SK-N-SH (cell line): ENCODE results near the gene PSMD7. TPM values are rescaled to one million over a fixed set of nuclear protein-coding genes. Genes with fewer than 3 reads are reported as not detected.

Experiments
- CTCF ChIA-PET: fragments of 300-600, 350-600 bp; formaldehyde crosslinking; extraction: SDS; loops from one replicate; lab custom pipeline; 2021; lab: Yijun Ruan, JAX
- POLR2A ChIA-PET: fragments of 350-600 bp; sonication (Branson Sonifier 250); formaldehyde crosslinking; extraction: SDS; loops from one replicate; lab custom pipeline; 2020; ENCODE audit warnings: antibody characterized with exemption, inconsistent platforms; lab: Yijun Ruan, JAX
- DNase-seq: peaks from one replicate; pipeline ENCODE4 v3.0.0; 2012
- H2AFZ ChIP-seq: fragments of 200-600 bp; sonication (generic); 2 replicates; pipeline ENCODE4 v1.8.1; 2016; ENCODE audit warnings: antibody characterized with exemption, mild to moderate bottlenecking, low read depth
- H3F3A ChIP-seq: fragments of 200-600 bp; sonication (generic); replicated peaks from 2 replicates; pipeline ENCODE3; 2016; ENCODE audit warnings: antibody characterized with exemption, mild to moderate bottlenecking; ENCODE audit not compliant: insufficient read depth
- H3K27ac ChIP-seq, 2 experiments: fragments of 200-500 bp in 1 of 2; fragments of 200-600 bp in 1 of 2; sonication (Bioruptor generic) in 1 of 2; sonication (generic), shearing (Covaris generic) in 1 of 2; 2 replicates each; pipeline versions ENCODE4 v1.5.1 to v1.6.1; 2014 to 2016; ENCODE audit warnings: low read depth in 2 of 2, inconsistent platforms in 1 of 2, low read length in 1 of 2, mild to moderate bottlenecking in 1 of 2, mixed read lengths in 1 of 2
- H3K27me3 ChIP-seq: fragments of 200-600 bp; sonication (generic), shearing (Covaris generic); 2 replicates; pipeline ENCODE4 v1.6.1; 2016; ENCODE audit warnings: mixed run types; ENCODE audit not compliant: insufficient read depth
- H3K36me3 ChIP-seq, 2 experiments: fragments of 200-500 bp in 1 of 2; fragments of 200-600 bp in 1 of 2; sonication (Bioruptor generic) in 1 of 2; sonication (generic) in 1 of 2; replicated peaks in 1 of 2; 2 replicates each; pipeline versions ENCODE3 to v1.5.1; 2014 to 2016; ENCODE audit warnings: low read length in 1 of 2, mild to moderate bottlenecking in 1 of 2; ENCODE audit not compliant: insufficient read depth in 2 of 2, control insufficient read depth in 1 of 2
- H3K4me1 ChIP-seq, 2 experiments: fragments of 200-500 bp in 1 of 2; fragments of 200-600 bp in 1 of 2; sonication (Bioruptor generic) in 1 of 2; sonication (generic), shearing (Covaris generic) in 1 of 2; 2 replicates each; pipeline versions ENCODE4 v1.5.1 to v1.6.1; 2014 to 2016; ENCODE audit warnings: low read depth in 1 of 2, low read length in 1 of 2, mixed run types in 1 of 2; ENCODE audit not compliant: insufficient read depth in 2 of 2, control insufficient read depth in 1 of 2
- H3K4me2 ChIP-seq: fragments of 200-600 bp; sonication (generic), shearing (Covaris generic); 2 replicates; pipeline ENCODE4 v1.6.1; 2017; ENCODE audit warnings: mixed run types
- H3K4me3 ChIP-seq, 2 experiments: fragments of 200-500 bp in 1 of 2; fragments of 200-600 bp in 1 of 2; sonication (Bioruptor generic) in 1 of 2; sonication (generic), shearing (Covaris generic) in 1 of 2; 2 replicates each; pipeline versions ENCODE4 v1.5.1 to v1.8.1; 2014 to 2016; ENCODE audit warnings: low read depth in 2 of 2, inconsistent platforms in 1 of 2, low read length in 1 of 2, mild to moderate bottlenecking in 1 of 2, mixed read lengths in 1 of 2, moderate library complexity in 1 of 2
- H3K79me2 ChIP-seq: fragments of 200-600 bp; sonication (generic); 2 replicates; pipeline ENCODE4 v1.8.1; 2017; ENCODE audit warnings: mild to moderate bottlenecking; ENCODE audit not compliant: insufficient read depth
- H3K9ac ChIP-seq: fragments of 200-600 bp; sonication (generic); 2 replicates; pipeline ENCODE4 v1.6.1; 2017; ENCODE audit warnings: mixed run types
- H3K9me2 ChIP-seq: fragments of 200-600 bp; sonication (generic); 2 replicates; pipeline ENCODE4 v1.6.1; 2017; ENCODE audit warnings: mixed run types
- H3K9me3 ChIP-seq: fragments of 200-600 bp; sonication (generic); 2 replicates; pipeline ENCODE4 v1.6.1; 2017; ENCODE audit warnings: mixed run types, mild to moderate bottlenecking, moderate library complexity
- H4K20me1 ChIP-seq: fragments of 200-600 bp; sonication (generic); 2 replicates; pipeline ENCODE4 v1.6.1; 2017; ENCODE audit warnings: mild to moderate bottlenecking, mixed run types; ENCODE audit not compliant: insufficient read depth
- CHD2 ChIP-seq: fragments of 150-350 bp; IDR thresholded peaks from 2 replicates; pipeline ENCODE4 v1.6.1; 2018; ENCODE audit warnings: low read length; ENCODE audit not compliant: partially characterized antibody
- EP300 ChIP-seq, 2 experiments: IDR thresholded peaks; 2 replicates each; pipeline versions ENCODE4 v1.4.0 to v1.6.1; 2012; ENCODE audit warnings: borderline replicate concordance in 1 of 2, low read depth in 1 of 2, low read length in 1 of 2
- EZH2phosphoT487 ChIP-seq: fragments of 200-600 bp; sonication (generic); IDR thresholded peaks from 2 replicates; pipeline ENCODE4 v1.6.1; 2017; ENCODE audit warnings: low read depth, mixed run types, mild to moderate bottlenecking, antibody characterized with exemption, moderate library complexity, borderline replicate concordance
- FOSL2 ChIP-seq: IDR thresholded peaks from 2 replicates; pipeline ENCODE4 v1.4.0; 2012; ENCODE audit warnings: low read depth, mild to moderate bottlenecking, moderate library complexity, borderline replicate concordance
- FOXJ3 ChIP-seq: sonication (generic); formaldehyde crosslinking; IDR thresholded peaks from 2 replicates; pipeline ENCODE4 v1.5.1; 2020; ENCODE audit warnings: mild to moderate bottlenecking, missing genetic modification reagents
- GABPA ChIP-seq: IDR thresholded peaks from 2 replicates; pipeline ENCODE4 v1.4.0; 2012; ENCODE audit warnings: low read depth, mild to moderate bottlenecking
- GATA2 ChIP-seq: sonication (generic); formaldehyde crosslinking; IDR thresholded peaks from 2 replicates; pipeline ENCODE4 v1.5.0; 2020; ENCODE audit warnings: mild to moderate bottlenecking, missing genetic modification reagents
- MAX ChIP-seq: IDR thresholded peaks from 2 replicates; pipeline ENCODE4 v1.4.0; 2012; ENCODE audit warnings: low read depth
- MXI1 ChIP-seq: IDR thresholded peaks from 2 replicates; pipeline ENCODE4 v1.6.1; 2012; ENCODE audit warnings: mild to moderate bottlenecking, low read depth, low read length, improper control_type of control experiment
- NFIC ChIP-seq: IDR thresholded peaks from 2 replicates; pipeline ENCODE4 v1.4.0; 2012; ENCODE audit warnings: borderline replicate concordance
- NRF1 ChIP-seq: IDR thresholded peaks from 2 replicates; pipeline ENCODE4 v1.6.1; 2012; ENCODE audit warnings: low read depth, mild to moderate bottlenecking, low read length
- POLR2AphosphoS5 ChIP-seq: IDR thresholded peaks from 2 replicates; pipeline ENCODE4 v1.6.1; 2012; ENCODE audit warnings: low read depth, low read length
- RAD21 ChIP-seq: IDR thresholded peaks from 2 replicates; pipeline ENCODE4 v1.6.1; 2012; ENCODE audit warnings: mild to moderate bottlenecking, low read length
- RCOR1 ChIP-seq: fragments of 150-350 bp; IDR thresholded peaks from 2 replicates; pipeline ENCODE4 v1.6.1; 2017; ENCODE audit warnings: antibody characterized with exemption, low read length
- RFX5 ChIP-seq: IDR thresholded peaks from 2 replicates; pipeline ENCODE4 v1.6.1; 2012; ENCODE audit warnings: mild to moderate bottlenecking, improper control_type of control experiment, low read length
- RXRA ChIP-seq: IDR thresholded peaks from 2 replicates; pipeline ENCODE4 v1.4.0; 2012; ENCODE audit warnings: low read depth, mild to moderate bottlenecking, borderline replicate concordance
- SIN3A ChIP-seq: IDR thresholded peaks from 2 replicates; pipeline ENCODE4 v1.6.1; 2012; ENCODE audit warnings: low read depth, mild to moderate bottlenecking, low read length, moderate library complexity, borderline replicate concordance
- SMC3 ChIP-seq: IDR thresholded peaks from 2 replicates; pipeline ENCODE4 v1.6.1; 2012; ENCODE audit warnings: low read depth, low read length, improper control_type of control experiment
- USF1 ChIP-seq: IDR thresholded peaks from 2 replicates; pipeline ENCODE4 v1.4.0; 2012; ENCODE audit warnings: low read depth, borderline replicate concordance
- WGBS: methylation state at CpG from one replicate; pipeline ENCODE4 v1.1.6; 2017; ENCODE audit warnings: low lambda C conversion rate; 5-methylcytosine and 5-hydroxymethylcytosine counted together
- polyA plus RNA-seq, 3 experiments: library from polyadenylated mRNA; depleted of rRNA; stranded (reverse); fragments of >200 nt; gene quantifications; 2 replicates each; pipeline ENCODE4 v1.2.3, GENCODE V29; 2012
- TF ChIP-seq, protein P1 (sequence below): fragments of 150-350 bp; IDR thresholded peaks from 2 replicates; pipeline ENCODE4 v1.6.1; 2016; ENCODE audit warnings: mild to moderate bottlenecking, low read depth, low read length

The PSMD7 gene
- polyA plus RNA-seq, 1 of the 3 experiments (the other 2 are of a cell fraction), result 142 TPM

- no peaks in the 10 kb centered on the region for H3K27me3 ChIP-seq
- no peak for TF ChIP-seq POLR2AphosphoS5
- no peak for TF ChIP-seq GATA2 (CRISPR knock-in tag)
- TF ChIP-seq RAD21, result no peak
- TF ChIP-seq MAX, result no peak
- no peak for TF ChIP-seq SMC3
- no peak for TF ChIP-seq NRF1
- TF ChIP-seq, protein P1, sequence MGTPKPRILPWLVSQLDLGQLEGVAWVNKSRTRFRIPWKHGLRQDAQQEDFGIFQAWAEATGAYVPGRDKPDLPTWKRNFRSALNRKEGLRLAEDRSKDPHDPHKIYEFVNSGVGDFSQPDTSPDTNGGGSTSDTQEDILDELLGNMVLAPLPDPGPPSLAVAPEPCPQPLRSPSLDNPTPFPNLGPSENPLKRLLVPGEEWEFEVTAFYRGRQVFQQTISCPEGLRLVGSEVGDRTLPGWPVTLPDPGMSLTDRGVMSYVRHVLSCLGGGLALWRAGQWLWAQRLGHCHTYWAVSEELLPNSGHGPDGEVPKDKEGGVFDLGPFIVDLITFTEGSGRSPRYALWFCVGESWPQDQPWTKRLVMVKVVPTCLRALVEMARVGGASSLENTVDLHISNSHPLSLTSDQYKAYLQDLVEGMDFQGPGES, result no peak
- no peak for TF ChIP-seq RXRA
- no peak for TF ChIP-seq USF1
- TF ChIP-seq MXI1, result no peak
- TF ChIP-seq RCOR1, result no peak
- no peak for TF ChIP-seq GABPA
- TF ChIP-seq RFX5, result no peak
- no peak for TF ChIP-seq EP300 (IDR thresholded peaks at IDR 0.05; ENCODE audit: borderline replicate concordance in 1 of 2, low read depth in 1 of 2, low read length in 1 of 2)
- TF ChIP-seq EZH2phosphoT487, result no peak
- no peak for TF ChIP-seq SIN3A
- TF ChIP-seq CHD2, result no peak
- TF ChIP-seq NFIC, result no peak
- TF ChIP-seq, all 33 proteins: peak for 0
- no peak overlapping the region for H3K9ac ChIP-seq
- H2AFZ ChIP-seq, result no peak overlapping the region
- H3K4me1 ChIP-seq, result peaks cover 0 to under 1% of the 10 kb centered on the region in 2 experiments; a peak in 1 of 4 replicates
- H3K9me2 ChIP-seq, result no peaks in the 10 kb centered on the region
- H3K27ac ChIP-seq, result no peak overlapping the region
- H4K20me1 ChIP-seq, result no peaks in the 10 kb centered on the region
- H3K36me3 ChIP-seq, result no peaks in the 10 kb centered on the region
- H3K9me3 ChIP-seq, result no peaks in the 10 kb centered on the region
- ChIA-PET CTCF (interaction anchor here (1.0 to 6.2 kb wide), 3 partner anchors 14 to 19 kb away, joined by 4 to 37 read pairs (median 4); no protein-coding TSS in a partner anchor), POLR2A (interaction anchor here (0.7 kb wide), 1 partner anchor 10 kb away, joined by 4 read pairs; no protein-coding TSS in a partner anchor)
- no peak overlapping the region for H3K4me2 ChIP-seq
- no peaks in the 10 kb centered on the region for H3K79me2 ChIP-seq
- no peak for DNase-seq
- no peaks in the 10 kb centered on the region for H3F3A ChIP-seq
- no peak overlapping the region for H3K4me3 ChIP-seq
Measured at GRCh38 chr16:74290356-74290755, 6.3 kb upstream of the PSMD7 start.

- Histone ChIP-seq H2AFZ (no peak overlapping the region), H4K20me1 (no peaks in the 10 kb centered on the region), H3K36me3 (no peaks in the 10 kb centered on the region), H3K4me1 (peaks cover 0 to 5% of the 10 kb centered on the region in 2 experiments; a peak in 2 of 4 replicates), H3K4me2 (no peak overlapping the region), H3K79me2 (no peaks in the 10 kb centered on the region), H3K4me3 (no peak overlapping the region), H3K9ac (no peak overlapping the region), H3K27ac (no peak overlapping the region), H3F3A (no peaks in the 10 kb centered on the region), H3K9me3 (no peaks in the 10 kb centered on the region), H3K9me2 (no peaks in the 10 kb centered on the region), H3K27me3 (no peaks in the 10 kb centered on the region)
- WGBS, result 98% methylated on average over 5 of the region's 5 CpGs
- no peak for DNase-seq
- ChIA-PET POLR2A (no interaction called here), CTCF (interaction anchor here (1.0 to 6.2 kb wide), 3 partner anchors 14 to 19 kb away, joined by 4 to 37 read pairs (median 4); no protein-coding TSS in a partner anchor)
- no peak for TF ChIP-seq SIN3A
- no peak for TF ChIP-seq NRF1
- TF ChIP-seq RXRA, result no peak
- no peak for TF ChIP-seq FOSL2
- no peak for TF ChIP-seq FOXJ3 (CRISPR knock-in tag)
Measured at GRCh38 chr16:74291176-74291575, 5.4 kb upstream of the PSMD7 start.
